ENCODE data around the gene LSAMP.

The LSAMP gene

GRCh38 chr3:115891006-115891636 lies 554.2 kb downstream of the LSAMP start:
- H3K9me3 ChIP-seq (replicated peaks; ENCODE audit: low read length): no peaks in the 10 kb centered on the region
- peaks cover 9% of the 10 kb centered on the region for H3K27me3 ChIP-seq (ENCODE audit: control insufficient read depth, insufficient read depth, low read length)
- no peak overlapping the region for H3K4me3 ChIP-seq (ENCODE audit: low read length)
- no peak overlapping the region for H3K9ac ChIP-seq (ENCODE audit: low read depth, low read length)
- H3K36me3 ChIP-seq (ENCODE audit: insufficient read depth, low read length): no peaks in the 10 kb centered on the region
- no peak overlapping the region for H3K4me2 ChIP-seq (ENCODE audit: low read length)
- no peaks in the 10 kb centered on the region for H3K4me1 ChIP-seq (ENCODE audit: control insufficient read depth, insufficient read depth, low read length)

GRCh38 chr3:115890579-115890978 lies 554.7 kb downstream of the LSAMP start:
- no peaks in the 10 kb centered on the region for H3K4me1 ChIP-seq (ENCODE audit: control insufficient read depth, insufficient read depth, low read length)
- peaks cover 9% of the 10 kb centered on the region for H3K27me3 ChIP-seq (ENCODE audit: control insufficient read depth, insufficient read depth, low read length)
- no peaks in the 10 kb centered on the region for H3K36me3 ChIP-seq (ENCODE audit: insufficient read depth, low read length)
- H3K9me3 ChIP-seq (replicated peaks; ENCODE audit: low read length): no peaks in the 10 kb centered on the region
- no peak overlapping the region for H3K4me3 ChIP-seq (ENCODE audit: low read length)
- no peak overlapping the region for H3K4me2 ChIP-seq (ENCODE audit: low read length)
- H3K9ac ChIP-seq (ENCODE audit: low read depth, low read length): no peak overlapping the region

DNA sequence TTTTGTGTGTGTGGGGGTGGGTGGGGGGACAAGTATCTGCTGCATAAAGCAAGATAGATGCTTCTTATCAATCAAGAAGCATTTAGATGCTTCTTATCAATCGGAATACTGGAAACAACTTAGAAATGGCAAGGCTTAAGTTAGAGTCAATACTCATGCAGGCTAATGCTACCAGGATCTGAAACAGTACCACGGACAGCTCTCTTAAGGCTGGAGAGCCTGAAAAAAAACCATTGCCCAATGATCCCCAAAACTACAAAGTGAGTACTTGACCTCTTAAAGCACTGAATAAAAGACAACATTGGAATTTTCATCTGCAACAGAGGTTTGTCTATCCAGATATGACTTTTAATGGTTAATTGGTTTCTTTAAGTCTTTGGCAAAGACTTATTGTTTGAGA lies 559.7 kb downstream of the LSAMP start:
- Histone ChIP-seq H3K4me1 (ENCODE audit: control insufficient read depth, insufficient read depth, low read length) (no peaks in the 10 kb centered on the region), H3K36me3 (ENCODE audit: insufficient read depth, low read length) (no peaks in the 10 kb centered on the region), H3K4me3 (ENCODE audit: low read length) (no peak overlapping the region), H3K27me3 (ENCODE audit: control insufficient read depth, insufficient read depth, low read length) (peaks cover 4% of the 10 kb centered on the region), H3K4me2 (ENCODE audit: low read length) (no peak overlapping the region), H3K9ac (ENCODE audit: low read depth, low read length) (no peak overlapping the region), H3K9me3 (replicated peaks; ENCODE audit: low read length) (no peaks in the 10 kb centered on the region)

- H3K4me2 ChIP-seq (ENCODE audit: low read length): peak overlapping the region; percentile 39
- H3K4me3 ChIP-seq (ENCODE audit: low read length): no peak overlapping the region
- no peaks in the 10 kb centered on the region for H3K4me1 ChIP-seq (ENCODE audit: control insufficient read depth, insufficient read depth, low read length)
- no peak overlapping the region for H3K9ac ChIP-seq (ENCODE audit: low read depth, low read length)
- no peaks in the 10 kb centered on the region for H3K9me3 ChIP-seq (replicated peaks; ENCODE audit: low read length)
- H3K27me3 ChIP-seq (ENCODE audit: control insufficient read depth, insufficient read depth, low read length): no peaks in the 10 kb centered on the region
- no peaks in the 10 kb centered on the region for H3K36me3 ChIP-seq (ENCODE audit: insufficient read depth, low read length)
These were observed 567.7 kb downstream of the LSAMP start for GRCh38 chr3:115877615-115877899.

DNA sequence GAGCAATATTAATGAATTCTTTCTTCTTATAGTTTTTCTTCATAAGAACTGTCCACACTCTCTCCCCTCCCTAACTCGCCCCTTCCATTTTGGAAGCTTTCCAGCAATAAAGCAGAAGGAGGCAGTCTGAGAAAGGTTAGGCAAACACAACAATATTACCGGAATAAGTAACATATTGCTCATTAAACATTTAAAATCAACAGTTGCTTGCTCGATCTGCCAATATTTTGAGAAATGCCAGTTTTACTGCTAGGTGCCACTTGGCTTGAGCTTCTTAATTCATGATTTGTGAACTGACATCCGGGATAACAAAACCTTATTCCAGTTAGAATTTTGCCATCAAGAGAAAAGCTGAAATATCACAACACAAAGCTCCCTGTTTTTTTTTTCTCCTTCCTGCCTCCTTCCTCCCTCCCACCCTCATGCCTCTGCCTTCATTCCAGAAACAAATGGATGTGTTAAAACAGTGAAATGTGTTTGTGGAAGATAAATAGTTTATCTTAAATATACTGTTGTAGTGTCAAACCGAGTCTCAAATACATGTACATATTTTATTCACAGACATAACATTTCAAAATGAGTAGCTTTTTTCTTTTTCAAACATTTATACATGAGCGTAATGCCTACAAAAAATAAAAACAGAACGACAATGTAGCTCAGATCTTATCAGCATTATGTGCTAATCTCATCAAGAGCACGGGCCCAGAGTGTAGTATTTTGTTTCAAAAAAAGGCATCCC lies 568.2 kb downstream of the LSAMP start:
- H3K4me3 ChIP-seq (ENCODE audit: low read length): no peak overlapping the region
- no peaks in the 10 kb centered on the region for H3K27me3 ChIP-seq (ENCODE audit: control insufficient read depth, insufficient read depth, low read length)
- no peaks in the 10 kb centered on the region for H3K9me3 ChIP-seq (replicated peaks; ENCODE audit: low read length)
- H3K4me2 ChIP-seq (ENCODE audit: low read length): peak overlapping the region; percentile 39
- H3K4me1 ChIP-seq (ENCODE audit: control insufficient read depth, insufficient read depth, low read length): no peaks in the 10 kb centered on the region
- no peaks in the 10 kb centered on the region for H3K36me3 ChIP-seq (ENCODE audit: insufficient read depth, low read length)
- H3K9ac ChIP-seq (ENCODE audit: low read depth, low read length): no peak overlapping the region

DNA sequence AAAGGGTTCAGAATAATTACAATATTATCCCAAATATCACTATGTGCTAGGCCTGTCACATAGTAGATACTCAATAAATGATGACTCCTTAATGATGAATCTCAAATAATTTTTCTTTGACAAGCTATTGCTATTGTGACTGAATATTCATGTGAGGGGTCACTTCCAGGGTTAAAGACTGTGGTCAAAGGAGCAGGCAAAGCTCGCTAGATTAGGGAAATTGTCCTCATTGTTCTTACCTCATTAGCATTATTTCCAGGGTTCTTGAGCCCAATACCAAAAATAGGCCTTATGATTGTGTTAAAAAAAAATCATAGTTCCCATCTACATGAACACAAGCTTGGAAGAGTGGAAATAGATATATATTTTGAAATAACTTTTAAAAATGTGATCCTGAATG lies 569.8 kb downstream of the LSAMP start:
- Histone ChIP-seq H3K36me3 (ENCODE audit: insufficient read depth, low read length) (no peaks in the 10 kb centered on the region), H3K4me1 (ENCODE audit: control insufficient read depth, insufficient read depth, low read length) (no peaks in the 10 kb centered on the region), H3K9ac (ENCODE audit: low read depth, low read length) (no peak overlapping the region), H3K9me3 (replicated peaks; ENCODE audit: low read length) (no peaks in the 10 kb centered on the region), H3K4me3 (ENCODE audit: low read length) (no peak overlapping the region), H3K4me2 (ENCODE audit: low read length) (no peak overlapping the region), H3K27me3 (ENCODE audit: control insufficient read depth, insufficient read depth, low read length) (no peaks in the 10 kb centered on the region)

DNA sequence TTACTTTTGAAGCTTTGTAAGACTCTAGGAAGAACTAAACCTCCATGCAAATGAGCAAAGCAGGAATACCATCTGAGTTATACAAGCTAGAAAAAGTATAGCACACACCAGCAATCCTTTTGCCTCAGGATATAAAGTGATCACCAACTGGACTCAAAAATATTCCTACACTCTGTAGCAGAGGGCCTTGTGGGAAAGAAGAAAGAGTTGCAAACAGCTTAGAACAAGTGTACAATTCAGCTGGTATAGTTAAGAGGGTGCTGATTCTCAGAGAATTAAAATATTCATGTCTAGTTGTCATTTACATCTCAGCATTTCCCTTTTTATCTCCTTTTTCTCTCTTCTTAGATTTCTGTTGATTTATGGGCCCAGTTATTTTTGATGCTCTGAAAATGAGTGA lies 573.6 kb downstream of the LSAMP start:
- no peaks in the 10 kb centered on the region for H3K27me3 ChIP-seq (ENCODE audit: control insufficient read depth, insufficient read depth, low read length)
- no peaks in the 10 kb centered on the region for H3K36me3 ChIP-seq (ENCODE audit: insufficient read depth, low read length)
- H3K4me1 ChIP-seq (ENCODE audit: control insufficient read depth, insufficient read depth, low read length): no peaks in the 10 kb centered on the region
- no peak overlapping the region for H3K9ac ChIP-seq (ENCODE audit: low read depth, low read length)
- no peak overlapping the region for H3K4me3 ChIP-seq (ENCODE audit: low read length)
- no peaks in the 10 kb centered on the region for H3K9me3 ChIP-seq (replicated peaks; ENCODE audit: low read length)
- no peak overlapping the region for H3K4me2 ChIP-seq (ENCODE audit: low read length)

DNA sequence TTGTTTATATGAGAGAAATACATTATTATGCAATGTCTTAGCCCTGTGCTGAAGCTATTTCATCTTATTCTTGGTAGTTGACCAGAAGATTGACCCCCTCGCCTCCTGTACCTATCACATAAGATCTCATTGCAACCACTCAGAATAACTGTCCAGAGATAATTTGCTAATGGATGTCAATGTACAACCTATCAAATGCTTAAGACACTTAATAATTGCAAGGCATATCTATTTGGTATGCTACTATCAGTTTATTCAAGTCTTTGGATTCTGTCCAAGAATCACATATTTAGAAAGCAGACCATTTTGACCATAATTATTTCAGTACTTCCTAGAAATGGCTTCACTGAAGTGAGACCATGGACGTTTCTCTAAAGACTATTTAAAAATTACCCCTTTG lies 580.4 kb downstream of the LSAMP start:
- no peak overlapping the region for H3K9ac ChIP-seq (ENCODE audit: low read depth, low read length)
- H3K4me3 ChIP-seq (ENCODE audit: low read length): no peak overlapping the region
- no peaks in the 10 kb centered on the region for H3K9me3 ChIP-seq (replicated peaks; ENCODE audit: low read length)
- no peaks in the 10 kb centered on the region for H3K4me1 ChIP-seq (ENCODE audit: control insufficient read depth, insufficient read depth, low read length)
- H3K4me2 ChIP-seq (ENCODE audit: low read length): no peak overlapping the region
- H3K27me3 ChIP-seq (ENCODE audit: control insufficient read depth, insufficient read depth, low read length): peaks cover 4% of the 10 kb centered on the region
- H3K36me3 ChIP-seq (ENCODE audit: insufficient read depth, low read length): no peaks in the 10 kb centered on the region

GRCh38 chr3:115862849-115863248 lies 582.4 kb downstream of the LSAMP start:
- no peaks in the 10 kb centered on the region for H3K9me3 ChIP-seq (replicated peaks; ENCODE audit: low read length)
- H3K27me3 ChIP-seq (ENCODE audit: control insufficient read depth, insufficient read depth, low read length): peaks cover 4% of the 10 kb centered on the region
- no peaks in the 10 kb centered on the region for H3K4me1 ChIP-seq (ENCODE audit: control insufficient read depth, insufficient read depth, low read length)
- no peak overlapping the region for H3K4me2 ChIP-seq (ENCODE audit: low read length)
- no peaks in the 10 kb centered on the region for H3K36me3 ChIP-seq (ENCODE audit: insufficient read depth, low read length)
- no peak overlapping the region for H3K9ac ChIP-seq (ENCODE audit: low read depth, low read length)
- no peak overlapping the region for H3K4me3 ChIP-seq (ENCODE audit: low read length)

GRCh38 chr3:115862099-115862498 lies 583.2 kb downstream of the LSAMP start:
- no peak overlapping the region for H3K4me3 ChIP-seq (ENCODE audit: low read length)
- no peak overlapping the region for H3K9ac ChIP-seq (ENCODE audit: low read depth, low read length)
- H3K4me1 ChIP-seq (ENCODE audit: control insufficient read depth, insufficient read depth, low read length): no peaks in the 10 kb centered on the region
- H3K27me3 ChIP-seq (ENCODE audit: control insufficient read depth, insufficient read depth, low read length): peaks cover 4% of the 10 kb centered on the region
- no peak overlapping the region for H3K4me2 ChIP-seq (ENCODE audit: low read length)
- H3K9me3 ChIP-seq (replicated peaks; ENCODE audit: low read length): no peaks in the 10 kb centered on the region
- H3K36me3 ChIP-seq (ENCODE audit: insufficient read depth, low read length): no peaks in the 10 kb centered on the region

DNA sequence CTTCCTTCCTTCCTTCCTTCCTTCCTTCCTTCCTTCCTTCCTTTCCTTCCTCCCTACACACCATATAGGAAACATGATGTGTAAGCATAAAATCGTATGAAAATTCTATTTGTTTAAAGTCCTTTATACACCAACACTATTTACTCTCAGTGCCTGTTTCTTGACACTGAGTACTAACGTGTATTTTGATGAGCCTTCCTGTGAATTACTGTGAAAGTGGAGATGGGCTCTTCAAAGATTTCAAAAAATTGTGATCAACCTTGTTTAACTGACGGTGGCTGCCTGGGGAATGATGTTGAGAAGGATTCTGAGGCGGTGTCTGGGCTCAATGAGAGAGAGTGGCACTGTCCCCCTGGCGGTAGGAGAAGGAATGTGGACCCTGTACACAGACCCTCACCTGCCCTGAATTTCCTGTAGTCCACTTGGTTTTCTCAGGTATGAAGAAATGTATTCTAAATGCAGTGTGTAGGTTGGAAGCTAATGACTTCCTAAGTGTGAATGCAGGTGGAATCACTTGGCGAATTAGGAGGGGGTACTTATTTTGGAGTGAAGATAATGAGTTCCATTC lies 584.0 kb downstream of the LSAMP start:
- H3K4me2 ChIP-seq (ENCODE audit: low read length): no peak overlapping the region
- no peak overlapping the region for H3K4me3 ChIP-seq (ENCODE audit: low read length)
- H3K9ac ChIP-seq (ENCODE audit: low read depth, low read length): no peak overlapping the region
- no peaks in the 10 kb centered on the region for H3K36me3 ChIP-seq (ENCODE audit: insufficient read depth, low read length)
- H3K27me3 ChIP-seq (ENCODE audit: control insufficient read depth, insufficient read depth, low read length): peaks cover 4% of the 10 kb centered on the region
- no peaks in the 10 kb centered on the region for H3K4me1 ChIP-seq (ENCODE audit: control insufficient read depth, insufficient read depth, low read length)
- H3K9me3 ChIP-seq (replicated peaks; ENCODE audit: low read length): no peaks in the 10 kb centered on the region

DNA sequence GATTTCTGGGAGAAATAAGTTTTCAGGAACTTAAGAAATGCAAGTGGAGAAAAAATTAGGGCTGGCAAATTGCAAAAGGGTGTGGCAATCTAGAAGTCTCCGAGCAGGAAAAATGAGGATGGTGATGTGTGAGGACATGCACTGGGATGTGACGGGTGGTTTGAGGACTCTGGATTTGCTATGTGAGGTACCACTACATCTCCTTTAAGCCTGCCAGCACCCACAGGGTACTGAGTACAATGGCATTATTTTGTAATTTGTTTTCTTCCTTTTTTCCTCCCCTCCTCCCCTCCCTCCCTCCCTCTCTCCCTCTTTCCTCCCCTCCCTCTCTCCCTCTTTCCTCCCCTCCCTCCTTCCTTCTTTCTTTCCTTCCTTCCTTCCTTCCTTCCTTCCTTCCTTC lies 584.5 kb downstream of the LSAMP start:
- Histone ChIP-seq H3K27me3 (ENCODE audit: control insufficient read depth, insufficient read depth, low read length) (peaks cover 4% of the 10 kb centered on the region), H3K9me3 (replicated peaks; ENCODE audit: low read length) (no peaks in the 10 kb centered on the region), H3K36me3 (ENCODE audit: insufficient read depth, low read length) (no peaks in the 10 kb centered on the region), H3K4me2 (ENCODE audit: low read length) (no peak overlapping the region), H3K4me1 (ENCODE audit: control insufficient read depth, insufficient read depth, low read length) (no peaks in the 10 kb centered on the region), H3K4me3 (ENCODE audit: low read length) (no peak overlapping the region), H3K9ac (ENCODE audit: low read depth, low read length) (no peak overlapping the region)
